Esophagus (tissue), 2 donors: ENCODE data around the gene NR2C2. TPM values are rescaled to one million over a fixed set of nuclear protein-coding genes. Genes with fewer than 3 reads are reported as not detected.

Experiments used
- H3K27ac ChIP-seq, 2 donors: one replicate each; pipeline ENCODE4 v1.5.1; 2013; ENCODE audit warnings: low read depth in 2 of 2, mild to moderate bottlenecking in 2 of 2, inconsistent platforms in 1 of 2, low read length in 1 of 2, moderate library complexity in 1 of 2
- H3K27me3 ChIP-seq, 2 donors: one replicate each; pipeline ENCODE4 v1.6.1; 2013; ENCODE audit warnings: low read length in 2 of 2, control low read depth in 1 of 2, mild to moderate bottlenecking in 1 of 2; ENCODE audit not compliant: insufficient read depth in 2 of 2, control insufficient read depth in 1 of 2
- H3K36me3 ChIP-seq, 2 donors: one replicate each; pipeline ENCODE4 v1.6.1; 2013; ENCODE audit warnings: low read length in 1 of 2; ENCODE audit not compliant: control insufficient read depth in 2 of 2, insufficient read depth in 2 of 2
- H3K4me1 ChIP-seq, 2 donors: one replicate each; pipeline ENCODE4 v1.6.1; 2013; ENCODE audit warnings: low read length in 1 of 2; ENCODE audit not compliant: control insufficient read depth in 2 of 2, insufficient read depth in 2 of 2
- H3K4me3 ChIP-seq, 2 donors: one replicate each; pipeline ENCODE4 v1.5.1; 2013; ENCODE audit warnings: low read length in 2 of 2, mild to moderate bottlenecking in 2 of 2, low read depth in 1 of 2, moderate library complexity in 1 of 2
- H3K9me3 ChIP-seq, 2 donors: one replicate each; pipeline ENCODE4 v1.6.1; 2013; ENCODE audit warnings: mild to moderate bottlenecking in 2 of 2, low read depth in 1 of 2, low read length in 1 of 2, moderate library complexity in 1 of 2; ENCODE audit not compliant: control insufficient read depth in 2 of 2, insufficient read depth in 1 of 2
- WGBS, 2 donors: extraction: QIAGEN DNeasy Blood & Tissue Kit; methylation state at CpG; one replicate each; pipeline ENCODE4 v1.1.7; 2013; 5-methylcytosine and 5-hydroxymethylcytosine counted together
- polyA plus RNA-seq, 2 donors: library from polyadenylated mRNA; stranded (reverse); fragments of 200-250 nt; gene quantifications; one replicate each; pipeline ENCODE4 v1.2.3, GENCODE V29; 2013
- donor health status: healthy with polysubstance abuse.
- donor health status: Bipolar disorder and iron deficiency.

The NR2C2 gene
- polyA plus RNA-seq, 2 donors, result 5.0 to 6.1 TPM

- H3K4me3 ChIP-seq, result no peak overlapping the region
- no peaks in the 10 kb centered on the region for H3K9me3 ChIP-seq
- no peak overlapping the region for H3K27ac ChIP-seq
- no peaks in the 10 kb centered on the region for H3K27me3 ChIP-seq
- H3K36me3 ChIP-seq, result no peaks in the 10 kb centered on the region
- WGBS, 2 donors, result 15 to 18% methylated on average over 10 of the region's 10 CpGs
- H3K4me1 ChIP-seq, result no peaks in the 10 kb centered on the region
Measured at GRCh38 chr3:14921034-14921616, 26.3 kb upstream of the NR2C2 start.

- no peaks in the 10 kb centered on the region for H3K36me3 ChIP-seq
- H3K4me1 ChIP-seq, result no peaks in the 10 kb centered on the region
- no peak overlapping the region for H3K27ac ChIP-seq
- no peaks in the 10 kb centered on the region for H3K9me3 ChIP-seq
- no peaks in the 10 kb centered on the region for H3K27me3 ChIP-seq
- no peak overlapping the region for H3K4me3 ChIP-seq
- 75 to 78% methylated on average over 21 of the region's 21 CpGs for WGBS, 2 donors
Measured at GRCh38 chr3:14921811-14922705, 25.3 kb upstream of the NR2C2 start.

- 86 to 91% methylated on average over 13 of the region's 13 CpGs for WGBS, 2 donors
- no peaks in the 10 kb centered on the region for H3K27me3 ChIP-seq
- no peaks in the 10 kb centered on the region for H3K9me3 ChIP-seq
Measured at GRCh38 chr3:14922863-14923262, 24.5 kb upstream of the NR2C2 start.

GRCh38 chr3:14923476-14923875 is 23.9 kb upstream of the NR2C2 start:
- no peaks in the 10 kb centered on the region for H3K9me3 ChIP-seq
- no peaks in the 10 kb centered on the region for H3K27me3 ChIP-seq
- WGBS, 2 donors, result 79 to 85% methylated on average over 6 of the region's 6 CpGs
- no peaks in the 10 kb centered on the region for H3K36me3 ChIP-seq
- no peak overlapping the region for H3K27ac ChIP-seq
- H3K4me3 ChIP-seq, result no peak overlapping the region
- no peaks in the 10 kb centered on the region for H3K4me1 ChIP-seq

More at GRCh38 chr3:14922863-14923262, 24.5 kb upstream of the NR2C2 start:
- H3K36me3 ChIP-seq, result no peaks in the 10 kb centered on the region
- H3K27ac ChIP-seq, result no peak overlapping the region
- no peaks in the 10 kb centered on the region for H3K4me1 ChIP-seq
- no peak overlapping the region for H3K4me3 ChIP-seq

- Histone ChIP-seq H3K9me3 (no peaks in the 10 kb centered on the region), H3K27ac (no peak overlapping the region), H3K36me3 (no peaks in the 10 kb centered on the region), H3K27me3 (no peaks in the 10 kb centered on the region), H3K4me3 (no peak overlapping the region), H3K4me1 (no peaks in the 10 kb centered on the region)
- 68% methylated on average over 9 of the region's 9 CpGs for WGBS, 2 donors
Measured at GRCh38 chr3:14925729-14926591, 21.4 kb upstream of the NR2C2 start.

GRCh38 chr3:14926592-14926991 is 20.8 kb upstream of the NR2C2 start:
- no peaks in the 10 kb centered on the region for H3K9me3 ChIP-seq
- H3K4me1 ChIP-seq, result no peaks in the 10 kb centered on the region
- H3K36me3 ChIP-seq, result no peaks in the 10 kb centered on the region
- no peak overlapping the region for H3K4me3 ChIP-seq
- 69 to 71% methylated on average over 1 of the region's 1 CpG for WGBS, 2 donors
- H3K27me3 ChIP-seq, result no peaks in the 10 kb centered on the region
- H3K27ac ChIP-seq, result no peak overlapping the region

GRCh38 chr3:14927308-14927707 is 20.1 kb upstream of the NR2C2 start:
- Histone ChIP-seq H3K9me3 (no peaks in the 10 kb centered on the region), H3K4me3 (no peak overlapping the region), H3K27ac (no peak overlapping the region), H3K36me3 (no peaks in the 10 kb centered on the region), H3K27me3 (no peaks in the 10 kb centered on the region), H3K4me1 (no peaks in the 10 kb centered on the region)
- 92 to 94% methylated on average over 5 of the region's 5 CpGs for WGBS, 2 donors

- Histone ChIP-seq H3K9me3 (no peaks in the 10 kb centered on the region), H3K4me3 (no peak overlapping the region), H3K4me1 (no peaks in the 10 kb centered on the region), H3K27me3 (no peaks in the 10 kb centered on the region), H3K27ac (no peak overlapping the region), H3K36me3 (no peaks in the 10 kb centered on the region)
- 74 to 85% methylated on average over 2 of the region's 2 CpGs for WGBS, 2 donors
Measured at GRCh38 chr3:14929310-14930074, 17.9 kb upstream of the NR2C2 start.
